ENCODE measurements around the gene TBATA. TPM values are rescaled to one million over a fixed set of nuclear protein-coding genes. Genes with fewer than 3 reads are reported as not detected.

Gene TBATA
- total and polyA plus RNA-seq, 7 donors, result not detected

- DNase-seq, result no peak
- Histone ChIP-seq H3K27me3 (no peaks in the 10 kb centered on the region), H3K36me3 (no peaks in the 10 kb centered on the region), H3K4me1 (no peaks in the 10 kb centered on the region), H3K4me3 (no peak overlapping the region), H3K27ac (no peak overlapping the region), H3K9me3 (no peaks in the 10 kb centered on the region)
- TF ChIP-seq CTCF (IDR thresholded peaks at IDR 0.05), result no peak
- TF ChIP-seq POLR2A (IDR thresholded peaks at IDR 0.05), result no peak
- TF ChIP-seq EP300 (IDR thresholded peaks at IDR 0.05), result no peak
- no peak for TF ChIP-seq POLR2AphosphoS5 (IDR thresholded peaks at IDR 0.05)
- intact Hi-C loops (cut with DNase I), result no loop called here
- WGBS, 2 donors, result 85 to 87% methylated on average over 10 of the region's 10 CpGs
Measured at GRCh38 chr10:70726909-70727495, 58.2 kb downstream of the TBATA start.

- H3K9me3 ChIP-seq, result no peaks in the 10 kb centered on the region
- no peaks in the 10 kb centered on the region for H3K4me1 ChIP-seq
- no peaks in the 10 kb centered on the region for H3K27me3 ChIP-seq
- H3K4me3 ChIP-seq, result no peak overlapping the region
- H3K36me3 ChIP-seq, result no peaks in the 10 kb centered on the region
- TF ChIP-seq EP300 (IDR thresholded peaks at IDR 0.05) (no peak), POLR2AphosphoS5 (IDR thresholded peaks at IDR 0.05) (no peak), POLR2A (IDR thresholded peaks at IDR 0.05) (no peak), CTCF (IDR thresholded peaks at IDR 0.05) (no peak)
- H3K27ac ChIP-seq, result no peak overlapping the region
- intact Hi-C loops (cut with DNase I), result no loop called here
- 89% methylated on average over 3 of the region's 3 CpGs for WGBS, 2 donors
- no peak for DNase-seq
Measured at GRCh38 chr10:70723771-70724170, 61.4 kb downstream of the TBATA start.

- no peak for DNase-seq
- WGBS, 2 donors, result 80 to 90% methylated on average over 4 of the region's 4 CpGs
- intact Hi-C loops (cut with DNase I), result no loop called here
- no peaks in the 10 kb centered on the region for H3K4me1 ChIP-seq
- H3K27ac ChIP-seq, result no peak overlapping the region
- H3K4me3 ChIP-seq, result no peak overlapping the region
- H3K27me3 ChIP-seq, result no peaks in the 10 kb centered on the region
- no peaks in the 10 kb centered on the region for H3K36me3 ChIP-seq
- no peak for TF ChIP-seq POLR2A (IDR thresholded peaks at IDR 0.05)
- TF ChIP-seq POLR2AphosphoS5 (IDR thresholded peaks at IDR 0.05), result no peak
- no peak for TF ChIP-seq EP300 (IDR thresholded peaks at IDR 0.05)
- TF ChIP-seq CTCF (IDR thresholded peaks at IDR 0.05), result no peak
- no peaks in the 10 kb centered on the region for H3K9me3 ChIP-seq
Measured at GRCh38 chr10:70722820-70723424, 62.3 kb downstream of the TBATA start.

Small RNAs within 50 kb of the gene (small RNA-seq; reads per million reads assigned to genes)
- 0 reads per million in 3 donors for gene RPS26P40

Other genes starting within 250 kb of the TBATA start
- 1 to 10 TPM in 2 of 4 donors, under 1 TPM in 2; 0.16 to 2.8 (median 1.0) TPM for gene PRF1, start 182.6 kb downstream of the TBATA start, total RNA-seq
- 1 to 10 TPM in 2 of 3 donors, not detected in 1; 1.6 to 5.0 TPM for gene PRF1, start 182.6 kb downstream of the TBATA start, polyA plus RNA-seq
- gene ADAMTS14, start 112.9 kb downstream of the TBATA start, total RNA-seq, result 1 to 10 TPM in 1 of 4 donors, under 1 TPM in 2, not detected in 1; under 0.01 to 1.1 (median 0.41) TPM
- gene ADAMTS14, start 112.9 kb downstream of the TBATA start, polyA plus RNA-seq, result under 1 TPM; 0.23 to 0.99 (median 0.60) TPM
- gene SGPL1, start 30.6 kb upstream of the TBATA start, total RNA-seq, result 10 to 100 TPM; 18.5 to 22.2 (median 20.2) TPM
- 10 to 100 TPM in 2 of 3 donors, 1 to 10 TPM in 1; 6.0 to 20.6 (median 13.9) TPM for gene SGPL1, start 30.6 kb upstream of the TBATA start, polyA plus RNA-seq
- 10 to 100 TPM; 82.5 to 98.1 (median 93.1) TPM for gene PCBD1, start 103.2 kb upstream of the TBATA start, total RNA-seq
- gene PCBD1, start 103.2 kb upstream of the TBATA start, polyA plus RNA-seq, result 100 to 1,000 TPM; 116 to 135 (median 128) TPM